Neural crest cell (in vitro differentiated cells): ENCODE results near the gene GPR62. TPM values are rescaled to one million over a fixed set of nuclear protein-coding genes. Genes with fewer than 3 reads are reported as not detected.

Source experiments
- DNase-seq: peaks from one replicate; pipeline ENCODE4 v3.0.0; 2021; ENCODE audit warnings: low read depth, mixed read lengths, low spot score
- H3K27ac Mint-ChIP-seq: one replicate; pipeline ENCODE4 v1.8.0; 2021; ENCODE audit warnings: mild to moderate bottlenecking, mixed read lengths; ENCODE audit not compliant: unreplicated experiment
- H3K27me3 Mint-ChIP-seq: 2 replicates; pipeline ENCODE4 v1.8.0; 2021; ENCODE audit warnings: low read depth, mild to moderate bottlenecking, mixed read lengths
- H3K36me3 Mint-ChIP-seq: 2 replicates; pipeline ENCODE4 v1.8.0; 2021; ENCODE audit warnings: low read depth, mild to moderate bottlenecking, mixed read lengths
- H3K4me1 Mint-ChIP-seq: 2 replicates; pipeline ENCODE4 v1.8.0; 2021; ENCODE audit warnings: mixed read lengths
- H3K4me3 Mint-ChIP-seq: one replicate; pipeline ENCODE4 v1.8.0; 2021; ENCODE audit warnings: mild to moderate bottlenecking, mixed read lengths
- H3K9me3 Mint-ChIP-seq: 2 replicates; pipeline ENCODE4 v1.8.0; 2021; ENCODE audit warnings: mixed read lengths
- CTCF ChIP-seq: fragments of 200-600 bp; sonication (generic); conservative IDR thresholded peaks from 2 replicates; pipeline ENCODE4 v1.5.0; 2021; ENCODE audit warnings: antibody characterized with exemption, mild to moderate bottlenecking
- total RNA-seq: library from RNA; stranded (reverse); gene quantifications from 2 replicates; pipeline ENCODE4 v1.2.1, GENCODE V29; 2021

The GPR62 gene
- total RNA-seq, 1 donor from 2014 or later = 0.23 TPM

GRCh38 chr3:51995346-51996163, 40.4 kb downstream of the GPR62 start, which contains the start of gene RPL29:
TSS of gene RPL29 (minus strand) at chr3:51995895. CDS start at chr3:51995461, 434 bp downstream.
- H3K4me3 Mint-ChIP-seq = peak within 1 kb of the TSS; percentile 100
- peaks cover 2% of the 10 kb centered on the region for H3K9me3 Mint-ChIP-seq
- H3K27ac Mint-ChIP-seq = peak within 1 kb of the TSS; percentile 100
- TF ChIP-seq CTCF = peak; percentile 23
- peaks cover 42% of the 10 kb centered on the region for H3K4me1 Mint-ChIP-seq
- DNase-seq = peak; percentile 85
- H3K36me3 Mint-ChIP-seq = peaks cover 36% of the 10 kb centered on the region
- peaks cover 35% of the 10 kb centered on the region for H3K27me3 Mint-ChIP-seq

DNA sequence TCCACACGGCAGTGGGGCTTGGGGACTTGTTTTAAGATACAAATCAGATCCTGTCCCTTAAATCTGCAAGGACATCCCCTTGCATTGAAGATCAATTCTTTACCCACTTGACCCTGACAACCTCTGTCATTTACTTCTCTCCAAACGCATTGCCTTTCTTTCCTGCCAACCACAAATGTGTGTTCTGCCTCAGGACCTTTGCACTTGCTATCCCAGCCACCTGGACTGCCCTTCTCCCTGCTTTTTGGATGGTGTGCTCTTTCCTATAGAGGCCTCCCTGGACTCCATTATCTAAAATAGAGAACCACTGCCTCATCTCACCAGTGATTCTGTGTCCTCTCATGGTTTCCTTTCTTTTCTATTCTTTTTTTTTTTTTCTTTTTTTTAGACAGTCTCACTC, 42.0 kb downstream of the GPR62 start:
- Mint-ChIP-seq H3K4me1 (peaks cover 37% of the 10 kb centered on the region), H3K27ac (no peak overlapping the region), H3K4me3 (peak overlapping the region; percentile 80), H3K27me3 (peaks cover 30% of the 10 kb centered on the region), H3K9me3 (no peaks in the 10 kb centered on the region), H3K36me3 (peaks cover 29% of the 10 kb centered on the region)
- no peak for TF ChIP-seq CTCF
- no peak for DNase-seq

DNA sequence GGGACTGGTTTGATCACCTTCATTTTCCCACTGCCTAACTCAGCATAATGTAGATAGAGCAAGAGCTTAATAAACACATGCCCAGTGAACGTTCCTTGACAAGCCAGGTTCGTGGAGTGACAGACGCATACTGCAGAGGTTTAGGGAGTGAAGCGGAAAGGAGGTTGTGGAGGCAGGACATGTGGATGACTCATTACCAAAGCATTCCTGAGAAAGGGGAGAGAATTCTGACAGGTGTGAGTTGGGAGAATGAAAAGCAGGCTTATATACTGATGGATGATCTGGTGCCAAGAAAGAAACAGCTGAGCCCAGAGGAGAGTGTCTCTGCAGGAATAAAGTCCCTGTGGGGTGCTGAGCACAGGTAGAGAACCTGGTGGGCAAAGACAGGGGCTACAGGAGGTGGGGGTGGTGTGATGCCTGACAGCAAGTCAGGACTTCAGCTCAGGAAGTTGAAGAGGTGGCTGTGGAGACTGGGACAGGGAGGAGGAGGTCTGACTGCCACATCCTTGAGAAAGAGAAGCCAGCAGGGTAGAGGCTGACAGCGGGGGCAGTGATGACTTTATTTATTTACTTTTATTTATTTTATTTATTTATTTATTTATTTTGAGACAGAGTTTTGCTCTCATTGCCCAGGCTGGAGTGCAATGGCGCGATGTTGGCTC, 42.9 kb downstream of the GPR62 start:
- peaks cover 30% of the 10 kb centered on the region for H3K27me3 Mint-ChIP-seq
- peaks cover 22% of the 10 kb centered on the region for H3K36me3 Mint-ChIP-seq
- peaks cover 40% of the 10 kb centered on the region for H3K4me1 Mint-ChIP-seq
- no peaks in the 10 kb centered on the region for H3K9me3 Mint-ChIP-seq
- H3K27ac Mint-ChIP-seq = no peak overlapping the region
- TF ChIP-seq CTCF = no peak
- peak overlapping the region; percentile 59 for H3K4me3 Mint-ChIP-seq
- DNase-seq = no peak

DNA sequence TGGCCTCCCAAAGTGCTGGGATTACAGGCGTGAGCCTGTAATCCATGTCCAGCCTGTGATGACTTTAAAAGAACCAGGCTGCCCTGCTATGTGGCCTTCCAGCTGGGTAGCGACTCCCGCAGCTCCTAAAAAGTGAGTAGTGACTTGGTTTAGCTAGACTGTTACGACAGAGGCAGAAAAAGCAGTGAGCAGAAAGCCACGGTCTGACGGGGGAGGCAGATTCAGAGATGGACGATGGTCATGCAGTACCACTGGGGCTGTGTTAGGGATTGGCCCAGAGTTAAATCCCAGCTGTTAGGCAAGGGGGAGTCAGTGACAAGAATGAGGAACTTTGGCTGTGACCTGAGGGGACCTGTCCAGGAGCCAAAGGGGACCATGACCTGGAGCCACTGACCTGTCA, 43.6 kb downstream of the GPR62 start:
- H3K9me3 Mint-ChIP-seq = no peaks in the 10 kb centered on the region
- no peak for TF ChIP-seq CTCF
- H3K4me3 Mint-ChIP-seq = no peak overlapping the region
- H3K36me3 Mint-ChIP-seq = peaks cover 18% of the 10 kb centered on the region
- DNase-seq = no peak
- H3K27ac Mint-ChIP-seq = no peak overlapping the region
- peaks cover 47% of the 10 kb centered on the region for H3K4me1 Mint-ChIP-seq
- H3K27me3 Mint-ChIP-seq = peaks cover 30% of the 10 kb centered on the region

DNA sequence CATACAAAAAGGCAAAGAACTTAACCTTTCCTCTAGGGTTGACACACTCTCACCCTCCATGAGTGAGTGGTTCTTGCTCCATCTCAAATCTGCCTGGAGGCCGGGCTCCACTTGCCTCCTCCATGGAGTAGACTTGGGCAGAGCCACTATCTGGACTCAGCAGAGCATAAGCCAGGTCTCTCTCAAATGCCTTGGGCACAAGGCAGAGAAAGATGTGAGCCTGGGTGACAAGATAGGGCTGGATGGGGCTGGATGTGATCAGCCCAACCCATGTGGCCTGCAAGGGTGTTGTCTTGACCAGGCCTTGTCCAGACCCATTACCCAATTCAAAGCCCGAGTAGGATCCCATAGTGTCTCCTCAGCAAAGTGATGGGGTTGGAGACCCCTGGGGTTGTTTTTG, 44.7 kb downstream of the GPR62 start:
- H3K4me1 Mint-ChIP-seq = peaks cover 47% of the 10 kb centered on the region
- peak overlapping the region; percentile 42 for H3K4me3 Mint-ChIP-seq
- peaks cover 9% of the 10 kb centered on the region for H3K36me3 Mint-ChIP-seq
- peaks cover 30% of the 10 kb centered on the region for H3K27me3 Mint-ChIP-seq
- no peak overlapping the region for H3K27ac Mint-ChIP-seq
- no peaks in the 10 kb centered on the region for H3K9me3 Mint-ChIP-seq
- TF ChIP-seq CTCF = no peak
- no peak for DNase-seq
